UCSD-AML1 (cell line): ENCODE data around the gene INMT.

ENCODE experiments used
- DNase-seq: peaks from one replicate; lab custom pipeline; 2025; ENCODE audit not compliant: unreplicated experiment; lab: John Stamatoyannopoulos, UW

Gene INMT

DNA sequence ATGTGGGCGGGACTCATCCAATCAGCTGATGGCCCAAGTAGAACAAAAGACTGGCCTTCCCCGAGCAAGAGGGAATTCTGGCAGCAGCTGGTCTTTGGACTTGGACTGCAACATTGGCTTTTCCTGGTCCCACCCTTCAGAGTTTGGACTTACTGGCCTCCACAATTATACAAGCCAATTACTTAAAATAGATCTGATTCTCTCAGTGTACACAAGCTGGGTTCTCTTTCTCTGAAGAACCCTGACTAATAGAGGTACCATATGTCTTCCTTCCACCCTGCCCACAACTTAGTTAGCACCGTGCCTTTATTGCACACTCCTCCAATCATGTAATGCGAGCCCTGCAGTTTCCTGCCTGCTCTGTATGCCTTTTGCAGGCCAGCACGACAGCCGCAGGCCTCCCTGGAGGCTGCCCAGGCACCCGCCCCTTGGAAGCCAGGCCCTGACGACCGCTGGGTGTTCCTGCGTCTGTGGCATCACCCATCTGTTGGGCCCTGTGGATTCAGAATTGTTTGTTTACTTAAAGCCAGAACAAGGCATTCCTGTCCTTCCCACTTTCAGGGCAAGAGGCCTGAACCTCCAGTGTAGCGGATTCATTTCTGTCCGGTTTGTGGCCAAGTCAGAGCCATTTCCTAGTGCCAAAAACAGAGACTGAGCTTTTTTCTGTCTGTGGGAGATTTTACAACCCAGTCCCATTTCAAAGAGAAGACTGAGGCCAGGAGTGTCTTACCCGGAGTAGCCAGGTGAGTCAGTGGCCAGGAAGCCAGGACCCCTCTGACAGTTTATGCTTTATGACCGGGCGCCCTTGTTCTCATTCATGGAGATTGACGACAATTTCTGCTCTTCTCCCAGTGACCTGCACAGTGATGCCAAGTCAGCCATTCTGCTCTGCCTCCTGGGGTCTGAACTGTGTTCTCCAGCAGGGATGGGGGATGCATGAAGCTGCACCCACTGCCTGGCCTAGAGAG, 968 bp upstream of the INMT start:
- DNase-seq, result no peak

DNA sequence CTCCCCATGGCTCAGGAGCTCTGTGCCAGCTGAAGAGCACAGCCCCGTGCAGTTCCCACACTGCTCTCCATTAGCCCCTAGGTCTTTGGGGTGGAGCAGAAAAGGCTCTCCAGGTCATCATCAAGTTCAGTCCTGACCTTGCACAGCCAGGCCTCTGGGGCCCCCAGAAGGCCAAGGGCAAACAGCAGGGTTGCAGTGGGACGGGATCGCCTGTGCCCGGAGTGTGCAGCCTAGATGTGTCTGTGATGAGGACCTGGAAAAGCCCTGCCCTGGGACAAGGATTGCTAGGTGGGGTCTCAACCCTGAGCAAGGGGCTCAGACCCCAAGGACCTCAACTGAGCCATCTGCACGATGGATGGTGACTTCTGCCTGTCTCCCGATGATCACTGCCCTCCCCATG, 549 bp downstream of the INMT start:
- DNase-seq, result no peak

DNA sequence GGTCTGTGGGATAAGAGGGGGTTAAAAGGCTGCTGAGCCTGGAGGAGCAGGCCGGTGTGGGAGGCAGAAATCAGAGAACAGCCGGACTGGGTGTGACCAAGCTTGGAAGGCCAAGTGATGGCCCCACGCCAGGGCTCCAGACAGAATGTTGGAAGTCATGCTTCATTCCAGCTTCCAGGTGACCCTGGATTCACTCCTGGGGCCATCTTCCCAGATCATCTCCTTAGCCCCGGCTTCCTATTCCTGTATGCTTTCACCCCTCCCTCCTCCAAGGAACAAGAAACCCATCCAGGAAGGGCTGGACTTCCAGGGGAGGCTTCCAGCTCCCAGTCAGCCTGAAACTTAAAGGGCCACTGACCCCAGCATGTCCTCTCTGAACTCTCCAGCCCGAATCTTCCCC, 1.0 kb downstream of the INMT start:
- no peak for DNase-seq

DNA sequence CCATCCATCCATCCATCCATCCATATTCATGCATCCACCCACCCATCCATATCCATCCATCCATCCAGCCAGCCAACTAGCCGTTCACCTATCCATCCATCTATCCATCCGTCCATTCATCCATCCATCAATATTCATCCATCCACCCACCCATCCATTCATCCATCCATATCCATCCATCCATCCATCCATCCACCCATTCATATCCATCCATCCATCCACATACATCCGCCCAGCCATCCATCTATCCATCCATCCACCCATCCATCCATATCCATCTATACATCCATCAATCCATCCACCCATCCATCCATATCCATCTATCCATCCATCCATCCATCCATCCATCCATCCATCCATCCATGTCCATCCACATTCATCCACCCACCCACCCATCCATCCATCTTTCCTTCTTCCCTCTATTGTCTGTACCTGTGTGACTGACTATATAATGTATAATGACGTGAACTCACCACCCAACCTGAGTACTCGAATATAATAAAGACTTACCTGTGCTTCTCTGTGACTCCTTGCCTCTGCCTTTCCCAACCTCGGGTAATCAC, 2.5 kb downstream of the INMT start:
- no peak for DNase-seq

DNA sequence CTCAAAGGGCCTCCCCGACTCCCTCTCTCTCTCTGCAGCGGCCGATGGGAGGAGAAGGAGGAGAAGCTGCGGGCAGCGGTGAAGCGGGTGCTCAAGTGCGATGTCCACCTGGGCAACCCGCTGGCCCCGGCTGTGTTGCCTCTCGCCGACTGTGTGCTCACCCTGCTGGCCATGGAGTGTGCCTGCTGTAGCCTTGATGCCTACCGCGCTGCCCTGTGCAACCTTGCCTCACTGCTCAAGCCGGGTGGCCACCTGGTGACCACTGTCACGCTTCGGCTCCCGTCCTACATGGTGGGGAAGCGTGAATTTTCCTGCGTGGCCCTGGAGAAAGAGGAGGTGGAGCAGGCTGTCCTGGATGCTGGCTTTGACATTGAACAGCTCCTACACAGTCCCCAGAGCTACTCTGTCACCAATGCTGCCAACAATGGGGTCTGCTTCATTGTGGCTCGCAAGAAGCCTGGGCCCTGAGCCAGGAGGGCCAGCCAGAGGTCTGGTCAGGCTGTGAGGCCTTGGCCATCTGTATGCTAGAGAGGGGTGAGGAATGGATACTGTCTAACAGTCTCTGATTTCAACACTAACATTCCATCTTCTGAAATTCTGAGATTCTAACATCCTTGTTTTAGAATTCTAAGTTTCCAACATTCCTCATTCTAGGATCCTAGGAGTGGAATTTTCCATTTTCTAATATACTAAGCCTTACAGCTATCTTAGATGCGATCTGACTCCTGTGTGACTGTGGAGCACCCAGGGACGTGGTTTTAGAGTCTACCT, 3.6 kb downstream of the INMT start:
- no peak for DNase-seq

DNA sequence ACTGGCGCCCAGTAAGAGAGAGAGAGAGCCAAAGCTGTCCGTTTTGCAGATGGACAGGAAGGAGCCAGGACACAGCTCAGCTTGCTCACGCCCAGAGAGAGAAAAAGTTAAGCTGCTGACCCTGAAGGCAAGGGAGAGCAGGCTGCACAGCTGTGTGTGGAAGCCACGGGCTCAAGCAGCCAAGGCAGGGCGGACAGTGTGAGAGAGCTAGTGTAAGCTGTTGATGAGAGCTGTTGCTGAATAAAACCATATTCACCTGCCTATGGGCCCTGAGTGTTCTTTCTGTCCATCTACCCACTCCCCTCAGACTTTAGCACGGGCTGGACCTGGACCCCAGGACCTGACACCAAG, 5.4 kb downstream of the INMT start:
- no peak for DNase-seq

DNA sequence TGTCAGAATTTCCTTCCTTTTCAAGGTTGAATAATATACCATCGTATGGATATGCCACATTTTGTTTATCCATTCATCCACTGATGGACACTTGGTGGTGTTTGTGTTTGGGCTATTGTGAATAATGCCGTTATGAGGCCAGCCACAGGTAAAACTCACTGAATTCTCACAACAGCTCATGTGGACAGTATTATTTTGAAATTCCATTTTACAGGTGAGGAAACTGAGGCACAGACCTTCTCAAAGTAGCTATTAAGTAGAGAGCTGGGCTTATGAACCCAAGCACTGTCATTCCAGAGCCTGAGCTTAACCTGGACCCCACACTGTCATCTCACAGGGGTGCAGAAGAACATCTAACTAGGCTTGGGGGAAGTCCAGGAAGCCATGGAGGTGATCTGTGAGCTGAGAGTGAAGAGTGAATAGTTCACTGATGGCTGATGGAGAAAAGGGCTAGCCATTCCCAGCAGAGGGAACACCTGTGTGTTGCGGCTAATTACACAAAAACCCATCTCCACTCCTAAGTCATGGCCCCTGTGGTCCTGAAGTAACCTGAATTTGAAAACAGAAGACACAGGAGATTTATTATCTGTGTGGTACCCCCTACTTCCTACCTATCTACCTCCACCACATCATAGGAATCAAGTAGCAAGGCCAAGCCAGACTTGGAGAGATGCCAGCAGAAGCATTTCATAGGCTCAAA, 8.7 kb downstream of the INMT start:
- no peak for DNase-seq

DNA sequence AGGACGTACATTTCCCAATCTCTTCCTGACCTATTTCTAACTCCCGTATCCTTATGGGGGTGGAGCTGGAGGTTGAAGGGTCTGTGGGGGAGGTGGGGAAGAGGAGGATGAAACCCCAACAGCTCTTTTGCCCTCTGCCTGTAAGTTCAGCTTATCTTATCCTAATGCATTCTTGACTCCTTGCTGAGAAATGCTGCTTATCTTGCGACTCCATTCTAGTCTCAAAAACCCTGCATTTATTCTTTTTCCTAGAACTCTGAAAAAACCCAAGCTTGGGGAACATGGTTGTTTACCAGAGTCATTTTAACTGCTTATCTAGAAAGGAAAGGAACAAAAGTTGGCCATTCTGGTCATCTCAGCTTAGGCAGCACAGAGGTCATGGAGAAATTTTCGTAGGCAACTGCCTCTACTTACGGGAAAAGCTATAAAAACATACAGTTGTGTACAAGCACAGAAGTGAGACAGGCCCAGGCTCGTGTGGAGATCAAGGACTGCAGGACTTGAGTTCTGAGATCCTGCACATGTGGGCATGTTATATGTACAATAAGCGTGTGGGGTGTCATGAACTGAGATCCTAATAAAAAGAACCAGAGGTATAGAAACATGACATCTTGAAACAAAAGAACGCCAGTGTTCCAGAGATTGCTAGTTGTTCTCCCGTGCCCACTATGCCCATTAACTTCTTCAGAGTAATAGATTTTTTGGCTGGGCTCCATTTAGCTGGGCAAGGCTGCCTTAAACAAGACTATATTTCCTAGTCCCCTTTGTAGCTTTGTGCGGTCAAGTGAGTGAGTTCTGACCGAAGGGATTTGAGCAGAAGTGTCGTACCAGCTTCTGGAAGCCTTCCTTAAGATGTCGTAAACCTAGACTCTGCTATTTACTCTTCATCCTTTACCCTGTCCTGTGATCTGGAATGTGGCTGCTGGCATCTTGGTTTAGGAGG, 9.6 kb downstream of the INMT start:
- DNase-seq, result no peak

DNA sequence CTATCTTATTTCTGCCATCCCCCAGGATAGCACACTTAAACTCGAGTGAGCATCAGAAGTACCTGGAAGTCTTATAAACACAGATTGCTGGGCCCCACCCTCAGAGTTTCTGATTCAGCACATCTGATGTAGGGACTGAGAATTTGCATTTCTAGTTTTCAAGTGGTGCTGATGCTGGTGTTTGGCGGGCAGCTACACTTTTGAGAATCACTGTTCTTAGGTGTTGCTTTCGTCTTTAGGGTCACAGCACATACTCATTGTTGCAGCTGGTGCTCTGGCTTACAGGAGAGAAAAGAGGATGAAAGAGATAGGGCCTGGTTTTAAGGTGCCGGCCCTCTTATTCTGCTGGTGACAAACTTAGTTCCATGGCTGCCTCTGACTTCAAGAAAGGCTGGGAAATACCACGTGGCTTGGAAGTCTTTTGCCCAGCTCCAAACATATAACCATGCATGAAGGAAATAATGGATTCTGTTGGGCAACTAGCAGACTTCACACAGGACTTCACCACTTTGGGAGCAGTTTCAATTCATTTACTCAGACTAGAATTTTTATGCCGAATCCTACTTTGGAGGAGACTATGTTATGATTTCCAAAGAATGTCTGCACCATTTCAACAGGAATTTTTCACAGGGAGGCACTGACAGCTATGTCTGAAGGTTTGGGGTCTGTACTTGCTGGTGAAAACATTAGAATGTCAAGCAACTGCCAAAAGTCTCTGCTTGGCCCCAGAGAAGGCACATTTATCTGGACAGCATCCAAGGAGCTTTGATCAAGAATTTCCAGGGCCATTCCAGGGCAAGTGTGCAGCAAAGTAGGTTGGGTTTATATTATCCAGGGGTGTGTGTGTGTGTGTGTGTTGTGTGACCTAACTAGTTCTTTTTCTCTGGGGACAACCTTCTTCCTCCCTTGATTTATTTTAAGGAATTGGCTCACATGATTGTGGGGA, 12.4 kb downstream of the INMT start:
- DNase-seq, result no peak

DNA sequence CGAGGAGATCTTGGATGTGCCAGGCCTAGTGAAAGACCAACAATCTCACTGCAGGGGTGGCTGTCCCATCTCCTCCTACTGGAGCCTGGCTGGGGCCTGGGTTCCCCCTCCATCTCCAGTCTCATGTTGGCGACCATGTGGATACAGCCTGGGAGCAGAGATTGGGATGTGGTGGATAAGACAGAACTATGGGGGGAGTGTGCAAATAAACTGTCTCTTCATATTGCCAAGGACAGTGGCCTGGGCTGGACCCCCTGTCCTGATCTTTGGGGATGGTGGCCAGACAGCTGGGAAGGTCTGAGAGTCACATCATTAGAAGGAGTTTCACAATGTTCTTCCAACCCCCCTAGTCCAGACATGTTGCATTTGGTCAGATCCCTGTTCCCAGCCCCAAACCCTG, 13.5 kb downstream of the INMT start:
- no peak for DNase-seq

DNA sequence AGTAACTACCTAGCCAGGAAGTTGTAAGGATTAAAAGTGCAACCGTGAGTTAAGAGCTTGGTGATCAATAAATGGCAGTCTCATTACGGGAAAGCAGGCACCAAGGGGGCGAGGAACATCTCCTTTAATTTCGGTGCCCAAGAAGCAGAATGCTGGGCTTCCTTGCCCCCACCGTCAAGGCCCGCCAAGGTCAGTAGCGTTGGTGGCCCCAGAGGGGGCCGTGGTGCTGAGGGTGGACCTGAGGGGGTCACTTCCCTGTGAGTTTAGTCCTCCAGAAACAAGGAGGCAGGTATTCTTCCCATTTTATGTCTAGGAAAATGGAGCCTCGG, 18.9 kb downstream of the INMT start:
- DNase-seq, result no peak

DNA sequence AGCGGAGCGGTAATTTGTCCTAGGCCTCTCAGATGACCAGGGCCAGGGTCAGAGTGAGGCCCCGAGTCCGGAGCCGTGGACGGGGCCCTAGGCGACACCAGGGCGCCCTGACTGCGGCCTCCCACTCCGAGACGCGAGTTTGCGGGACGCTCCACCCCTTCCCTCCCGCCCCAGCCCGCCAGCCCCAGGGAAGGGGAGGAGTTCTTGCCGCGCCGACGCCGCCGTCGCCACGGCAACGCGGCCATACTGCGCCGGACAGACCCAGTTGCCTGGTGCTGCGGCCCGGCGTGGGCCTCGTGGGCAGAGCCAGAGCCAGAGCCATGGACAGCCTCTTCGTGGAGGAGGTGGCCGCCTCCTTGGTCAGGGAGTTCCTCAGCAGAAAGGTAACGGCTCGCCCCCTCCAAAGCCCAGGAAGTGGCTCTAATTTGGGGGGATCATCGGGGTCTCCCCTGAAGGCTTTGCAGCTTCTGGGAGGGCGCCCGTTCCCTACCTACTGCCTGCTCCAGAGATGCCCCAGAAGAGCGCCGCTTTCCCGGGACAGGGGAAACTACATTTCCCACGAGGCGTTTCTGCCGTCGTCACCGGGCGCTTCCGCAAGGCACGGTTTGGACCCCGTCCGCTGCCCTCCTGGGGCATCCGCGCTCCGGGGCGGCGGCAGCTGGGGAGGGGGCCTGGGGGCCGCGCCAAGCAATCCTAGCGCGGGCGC, 19.4 kb downstream of the INMT start, which contains the start of gene MINDY4:
Gene MINDY4 (plus strand): TSS at position 244 of the 706 bp plus-strand sequence. CDS start 77 bp downstream, at position 321.
- DNase-seq, result no peak

DNA sequence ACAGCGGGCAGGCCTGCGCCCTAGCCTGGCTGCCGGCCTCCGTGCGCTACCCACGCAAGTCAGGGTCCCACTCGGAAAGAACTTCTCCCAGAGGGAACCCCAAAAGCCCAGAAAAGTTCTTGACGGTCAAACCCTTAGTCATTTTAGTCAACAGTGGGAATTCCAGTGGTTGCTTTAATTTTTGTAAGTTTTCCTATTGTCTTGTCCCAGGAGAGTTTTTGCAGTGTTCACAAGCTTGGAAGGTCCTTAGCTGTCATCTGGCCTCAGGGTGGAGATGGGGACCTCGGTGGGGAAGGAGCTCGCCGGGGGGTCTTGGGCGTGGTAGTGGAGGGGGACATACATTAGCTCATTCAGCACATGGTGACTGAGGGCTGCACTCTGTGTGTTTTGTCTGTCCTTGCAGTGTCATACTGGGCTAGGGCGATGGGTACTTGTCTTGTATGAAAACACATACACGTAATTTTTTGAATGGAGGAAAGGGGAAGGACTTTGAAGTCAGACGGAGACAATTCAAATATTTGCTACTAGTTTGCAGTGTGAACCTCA, 20.0 kb downstream of the INMT start:
- no peak for DNase-seq

DNA sequence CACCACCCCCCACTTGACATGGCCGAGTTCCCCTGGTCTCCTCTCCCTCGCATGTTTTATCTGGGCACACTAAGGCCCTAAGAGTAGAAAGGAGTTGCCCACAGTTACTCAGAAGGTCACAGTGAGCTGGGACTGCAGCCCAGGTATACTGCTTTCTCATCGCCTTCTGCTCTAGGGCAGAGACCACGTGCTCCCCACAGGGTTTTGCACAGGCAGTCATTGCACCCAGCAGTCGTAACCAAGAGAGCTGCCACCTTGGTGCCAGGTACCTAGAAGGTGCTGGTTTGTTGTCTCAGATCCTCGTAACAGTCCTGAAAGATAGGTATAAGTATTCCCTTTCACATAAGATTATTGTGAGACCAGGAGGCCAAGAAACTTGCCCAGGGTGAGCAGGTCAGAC, 21.0 kb downstream of the INMT start:
- no peak for DNase-seq

DNA sequence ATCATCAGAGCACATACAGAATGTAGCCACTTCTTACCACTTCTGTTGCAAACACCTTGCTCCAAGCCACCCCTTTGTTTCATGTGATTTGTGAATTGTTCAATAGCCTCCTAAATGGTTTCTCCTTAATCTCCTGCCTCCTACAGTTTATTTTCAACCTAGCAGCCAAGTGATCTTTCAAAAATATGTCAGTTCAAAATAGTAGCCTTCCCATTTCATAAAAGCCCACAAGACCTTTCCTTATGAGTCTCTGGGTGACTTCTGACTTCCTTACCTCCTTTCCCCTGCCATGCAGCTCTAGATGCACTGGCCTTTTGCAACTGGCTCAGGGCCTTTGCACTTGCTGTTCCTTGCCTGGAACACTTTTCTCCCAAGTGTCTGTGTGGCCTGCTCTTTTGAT, 24.1 kb downstream of the INMT start:
- no peak for DNase-seq

DNA sequence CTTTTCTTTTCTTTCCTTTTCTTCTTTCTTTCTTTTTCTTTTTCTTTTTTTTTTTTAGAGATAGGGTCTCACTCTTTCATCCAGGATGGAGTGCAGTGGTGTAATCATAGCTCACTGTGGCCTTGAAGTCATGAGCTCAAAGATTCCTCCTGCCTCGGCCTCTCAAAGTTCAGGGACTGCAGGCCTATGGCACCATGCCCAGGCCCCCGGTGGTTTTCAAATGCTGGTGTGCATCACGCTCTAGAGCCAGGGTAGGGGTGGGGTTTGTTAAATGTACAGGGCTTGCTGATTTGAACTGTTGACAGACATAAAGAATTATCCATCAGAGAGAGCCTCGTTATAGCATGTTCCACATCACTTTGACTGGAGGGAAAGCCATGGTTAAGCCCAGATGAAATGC, 25.0 kb downstream of the INMT start:
- DNase-seq, result no peak

DNA sequence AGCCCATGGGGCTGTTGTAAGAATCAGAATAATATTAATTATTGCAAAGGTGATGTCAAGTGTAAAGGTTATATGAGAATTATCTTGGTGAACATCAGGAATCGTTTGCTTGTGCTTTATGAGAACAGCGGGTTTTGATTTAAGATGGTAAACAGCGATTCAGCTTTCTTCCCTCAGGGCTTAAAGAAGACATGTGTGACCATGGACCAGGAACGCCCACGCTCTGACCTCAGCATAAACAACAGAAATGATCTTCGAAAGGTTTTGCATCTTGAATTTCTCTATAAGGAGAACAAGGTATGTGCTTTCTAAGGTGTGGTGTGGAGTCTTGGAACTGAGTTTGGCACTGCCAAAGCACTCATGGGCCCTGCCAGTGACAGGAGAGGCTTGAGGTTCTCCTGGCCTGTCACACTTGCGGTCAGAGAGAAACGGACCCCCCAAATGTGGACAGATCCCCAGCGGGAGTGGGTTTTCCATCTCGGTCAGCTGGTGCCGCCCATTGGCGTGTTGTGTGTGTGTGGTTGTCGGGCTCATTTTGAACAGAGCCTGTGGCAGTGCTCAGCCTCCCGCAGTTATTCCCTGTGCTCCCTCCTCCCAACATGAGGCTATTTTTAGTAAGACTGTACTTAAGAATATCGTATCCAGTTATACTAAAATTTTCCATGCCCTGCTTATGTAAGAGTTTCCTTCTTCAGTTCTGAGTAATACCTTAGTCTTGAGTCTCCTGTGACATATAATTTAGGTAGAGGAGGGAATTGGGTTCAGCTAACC, 26.5 kb downstream of the INMT start:
- DNase-seq, result no peak

DNA sequence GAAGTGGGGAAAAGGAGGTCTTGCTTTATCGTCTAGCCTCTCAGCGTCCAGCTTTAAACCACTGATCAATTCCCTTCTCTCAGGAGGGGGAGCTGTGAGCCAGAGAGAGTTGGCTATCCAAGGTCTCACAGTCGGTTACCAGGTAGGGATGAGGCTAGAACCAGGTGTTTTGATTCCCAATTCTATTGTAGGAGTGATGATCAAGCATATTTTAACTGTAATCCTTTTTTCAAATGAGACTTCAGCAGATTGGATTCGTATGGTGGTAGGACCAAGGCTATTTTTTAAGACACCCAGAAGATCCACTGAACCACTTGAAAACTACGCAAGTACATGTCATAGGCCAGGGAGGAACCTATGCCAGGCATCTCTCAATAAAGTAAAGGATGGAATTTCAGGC, 27.6 kb downstream of the INMT start:
- DNase-seq, result no peak
